HepG2 (cell line): ENCODE measurements around the gene PEX10. TPM values are rescaled to one million over a fixed set of nuclear protein-coding genes. Genes with fewer than 3 reads are reported as not detected.

Experiments
- ATAC-seq: fragments of 200-7000 bp; cut with Tn5 transposase; 3 replicates; pipeline ENCODE4 v1.9.1; 2020; ENCODE audit warnings: mild to moderate bottlenecking, moderate library complexity
- BruUV-seq: library from RNA; stranded (reverse); fragments of 400-500 nt; replicated peaks from 2 replicates; lab custom pipeline; 2021; lab: Mats Ljungman, UMichigan
- CTCF ChIA-PET: fragments of 300-600 bp; formaldehyde crosslinking; extraction: SDS; loops from one replicate; lab custom pipeline; 2021; ENCODE audit warnings: low total read pairs, inconsistent platforms, low intra/inter-chr PET ratio; lab: Yijun Ruan, JAX
- POLR2A ChIA-PET: fragments of 350-600 bp; sonication (Branson Sonifier 250); formaldehyde crosslinking; loops from one replicate; lab custom pipeline; 2020; ENCODE audit warnings: antibody characterized with exemption, inconsistent platforms; lab: Yijun Ruan, JAX
- DNase-seq: peaks from one replicate; pipeline ENCODE4 v3.0.0-alpha.2; 2015; ENCODE audit warnings: low spot score
- FAIRE-seq: peaks from 3 replicates; lab custom pipeline; 2011; peaks lifted over from hg19 to GRCh38; lab: Jason Lieb, UNC
- H2AFZ ChIP-seq: one replicate; pipeline ENCODE4 v1.6.1; 2011; ENCODE audit warnings: low read length, inconsistent platforms
- H3K27ac ChIP-seq: fragments of 300-600 bp; 3 replicates; pipeline ENCODE4 v1.8.0; 2011; ENCODE audit warnings: mixed run types, mild to moderate bottlenecking, mixed read lengths, low read length, inconsistent platforms; ENCODE audit not compliant: insufficient read depth; ENCODE audit errors: extremely low read length
- H3K27me3 ChIP-seq, 2 experiments: fragments of 200-600 bp in 1 of 2; 2 replicates in 1 of 2; 3 replicates in 1 of 2; pipeline versions ENCODE4 v1.6.0 to v1.8.0; 2011; ENCODE audit warnings: low read length in 2 of 2, mild to moderate bottlenecking in 2 of 2, moderate library complexity in 2 of 2, inconsistent platforms in 1 of 2; ENCODE audit not compliant: insufficient read depth in 2 of 2, control insufficient read depth in 1 of 2
- H3K36me3 ChIP-seq, 2 experiments: fragments of 200-600 bp in 1 of 2; replicated peaks in 1 of 2; 2 replicates in 1 of 2; 3 replicates in 1 of 2; pipeline versions ENCODE4 v1.5.1 to v1.8.0; 2011; ENCODE audit warnings: low read length in 2 of 2, inconsistent platforms in 1 of 2; ENCODE audit not compliant: insufficient read depth in 2 of 2, control insufficient read depth in 1 of 2
- H3K4me1 ChIP-seq: 2 replicates; pipeline ENCODE4 v1.5.1; 2012; ENCODE audit warnings: low read length, inconsistent platforms; ENCODE audit not compliant: insufficient read depth
- H3K4me2 ChIP-seq: 2 replicates; pipeline ENCODE4 v1.6.0; 2011; ENCODE audit warnings: low read depth, low read length, inconsistent platforms
- H3K4me3 ChIP-seq, 3 experiments: fragments of 200-600 bp in 1 of 3; sonication (generic), shearing (Covaris generic) in 1 of 3; replicated peaks in 1 of 3; 2 replicates each; pipeline ENCODE4 v1.5.1; 2011 to 2016; ENCODE audit warnings: low read length in 3 of 3, inconsistent platforms in 2 of 3, low read depth in 2 of 3, mild to moderate bottlenecking in 2 of 3, control low read depth in 1 of 3, mixed read lengths in 1 of 3; ENCODE audit not compliant: insufficient read depth in 1 of 3
- H3K79me2 ChIP-seq: one replicate; pipeline ENCODE4 v1.6.1; 2011; ENCODE audit warnings: low read length, inconsistent platforms; ENCODE audit not compliant: insufficient read depth
- H3K9ac ChIP-seq: 2 replicates; pipeline ENCODE4 v1.6.0; 2011; ENCODE audit warnings: mild to moderate bottlenecking, low read depth, low read length, inconsistent platforms; ENCODE audit not compliant: insufficient read depth
- H3K9me3 ChIP-seq: 2 replicates; pipeline ENCODE4 v1.5.1; 2012; ENCODE audit warnings: mild to moderate bottlenecking, low read length
- H4K20me1 ChIP-seq: 2 replicates; pipeline ENCODE4 v1.6.0; 2011; ENCODE audit warnings: inconsistent platforms, mild to moderate bottlenecking, low read length, moderate library complexity; ENCODE audit not compliant: insufficient read depth
- EZH2 ChIP-seq: conservative IDR thresholded peaks from 2 replicates; pipeline ENCODE4 v1.6.1; 2012; ENCODE audit warnings: mild to moderate bottlenecking, low read depth, low read length, moderate library complexity
- HOXA3 ChIP-seq: sonication (generic); formaldehyde crosslinking; IDR thresholded peaks from 2 replicates; pipeline ENCODE4 v1.5.0; 2020; ENCODE audit warnings: missing genetic modification reagents
- TBX3 ChIP-seq: fragments of 450-650 bp; IDR thresholded peaks from 2 replicates; pipeline ENCODE4 v1.6.1; 2017; ENCODE audit warnings: antibody characterized with exemption, mild to moderate bottlenecking, inconsistent platforms, borderline replicate concordance
- ZNF788 ChIP-seq: sonication (generic); formaldehyde crosslinking; IDR thresholded peaks from 2 replicates; pipeline ENCODE4 v1.5.0; 2020; ENCODE audit warnings: mild to moderate bottlenecking, missing genetic modification reagents, borderline replicate concordance
- WGBS: methylation state at CpG from one replicate; pipeline ENCODE4 v1.1.6; 2017; ENCODE audit warnings: low lambda C conversion rate; 5-methylcytosine and 5-hydroxymethylcytosine counted together
- in situ Hi-C: cut with HindIII; loops from 2 replicates; pipeline ENCODE4 v1.10.0; 2017; ENCODE audit warnings: low pct_unique_long_range_greater_than_20kb; ENCODE audit not compliant: extremely low pct_ligation_motif_present
- intact Hi-C: fragments of 100-400 bp; cut with micrococcal nuclease; formaldehyde crosslinking; loops from one replicate; pipeline ENCODE4 v1.10.0; 2022; ENCODE audit not compliant: unreplicated experiment
- polyA plus RNA-seq, 8 experiments: library from polyadenylated mRNA; depleted of rRNA in 3 of 8; stranded (reverse) in 7 of 8; unstranded in 1 of 8; fragments of >200 nt; fragmentation: Illumina TruSeq in 4 of 8; extraction: Trizol in 4 of 8; gene quantifications; 2 replicates each; pipeline versions ENCODE4 v1.2.1 to v1.2.3, GENCODE V29; 2011 to 2016; ENCODE audit warnings: low read depth in 4 of 8, missing spikeins in 1 of 8, mixed read lengths in 1 of 8; ENCODE audit not compliant: insufficient read depth in 1 of 8
- total RNA-seq, 5 experiments: library from RNA; depleted of rRNA; stranded (reverse); fragments of >200 nt; fragmentation: Illumina TruSeq; extraction: Trizol; gene quantifications; 2 replicates each; pipeline ENCODE4 v1.2.3, GENCODE V29; 2016; ENCODE audit warnings: low read depth in 1 of 5
- TF ChIP-seq, protein P1 (sequence below): sonication (generic); formaldehyde crosslinking; IDR thresholded peaks from 2 replicates; pipeline ENCODE4 v1.8.0; 2022; ENCODE audit warnings: mild to moderate bottlenecking, missing genetic modification reagents, moderate library complexity
- TF ChIP-seq, protein P2 (sequence below): sonication (generic); formaldehyde crosslinking; IDR thresholded peaks from 2 replicates; pipeline ENCODE4 v1.5.1; 2020; ENCODE audit warnings: mild to moderate bottlenecking, missing genetic modification reagents, moderate library complexity

PEX10 gene
- total and polyA plus RNA-seq, 2 of the 13 experiments (the other 11 are each of a cell fraction or from before 2014, with no cell fraction given), result 16.1 to 39.6 TPM

DNA sequence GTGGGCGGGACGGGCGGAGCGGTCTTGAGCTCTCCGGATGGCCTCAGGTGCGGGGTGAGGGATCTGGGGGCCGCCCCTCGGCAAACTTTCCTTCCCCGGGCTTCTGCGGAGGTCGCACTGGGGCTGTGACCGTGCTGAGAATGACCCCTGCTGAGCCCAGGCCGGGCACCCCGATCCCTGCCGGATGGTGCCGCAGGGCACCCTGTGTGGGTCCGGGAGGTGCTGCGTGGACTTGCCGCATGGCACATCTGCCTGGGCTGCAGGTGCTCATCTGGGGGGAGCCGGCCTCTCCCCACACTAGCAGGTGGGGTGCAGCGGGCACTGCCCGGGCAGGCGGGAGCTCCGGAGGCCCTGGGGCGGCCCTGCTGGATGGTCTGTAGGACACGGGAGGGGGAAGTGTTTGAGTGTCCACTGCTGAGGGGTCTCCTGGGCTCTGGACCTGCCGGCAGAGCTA is 31.8 kb upstream of the PEX10 start:
- Histone ChIP-seq H2AFZ (no peak overlapping the region), H3K79me2 (no peaks in the 10 kb centered on the region), H3K9ac (no peak overlapping the region), H3K4me3 (no peak overlapping the region), H3K4me2 (no peak overlapping the region), H3K36me3 (no peaks in the 10 kb centered on the region), H3K27ac (no peak overlapping the region), H4K20me1 (peaks cover 3% of the 10 kb centered on the region; the same call in 1 of the 2 replicates), H3K27me3 (peaks cover 43 to 91% of the 10 kb centered on the region in 2 experiments), H3K9me3 (no peaks in the 10 kb centered on the region), H3K4me1 (no peaks in the 10 kb centered on the region)
- TF ChIP-seq, protein P1, sequence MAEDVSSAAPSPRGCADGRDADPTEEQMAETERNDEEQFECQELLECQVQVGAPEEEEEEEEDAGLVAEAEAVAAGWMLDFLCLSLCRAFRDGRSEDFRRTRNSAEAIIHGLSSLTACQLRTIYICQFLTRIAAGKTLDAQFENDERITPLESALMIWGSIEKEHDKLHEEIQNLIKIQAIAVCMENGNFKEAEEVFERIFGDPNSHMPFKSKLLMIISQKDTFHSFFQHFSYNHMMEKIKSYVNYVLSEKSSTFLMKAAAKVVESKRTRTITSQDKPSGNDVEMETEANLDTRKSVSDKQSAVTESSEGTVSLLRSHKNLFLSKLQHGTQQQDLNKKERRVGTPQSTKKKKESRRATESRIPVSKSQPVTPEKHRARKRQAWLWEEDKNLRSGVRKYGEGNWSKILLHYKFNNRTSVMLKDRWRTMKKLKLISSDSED (CRISPR knock-in tag), result no peak
- TF ChIP-seq, protein P2, sequence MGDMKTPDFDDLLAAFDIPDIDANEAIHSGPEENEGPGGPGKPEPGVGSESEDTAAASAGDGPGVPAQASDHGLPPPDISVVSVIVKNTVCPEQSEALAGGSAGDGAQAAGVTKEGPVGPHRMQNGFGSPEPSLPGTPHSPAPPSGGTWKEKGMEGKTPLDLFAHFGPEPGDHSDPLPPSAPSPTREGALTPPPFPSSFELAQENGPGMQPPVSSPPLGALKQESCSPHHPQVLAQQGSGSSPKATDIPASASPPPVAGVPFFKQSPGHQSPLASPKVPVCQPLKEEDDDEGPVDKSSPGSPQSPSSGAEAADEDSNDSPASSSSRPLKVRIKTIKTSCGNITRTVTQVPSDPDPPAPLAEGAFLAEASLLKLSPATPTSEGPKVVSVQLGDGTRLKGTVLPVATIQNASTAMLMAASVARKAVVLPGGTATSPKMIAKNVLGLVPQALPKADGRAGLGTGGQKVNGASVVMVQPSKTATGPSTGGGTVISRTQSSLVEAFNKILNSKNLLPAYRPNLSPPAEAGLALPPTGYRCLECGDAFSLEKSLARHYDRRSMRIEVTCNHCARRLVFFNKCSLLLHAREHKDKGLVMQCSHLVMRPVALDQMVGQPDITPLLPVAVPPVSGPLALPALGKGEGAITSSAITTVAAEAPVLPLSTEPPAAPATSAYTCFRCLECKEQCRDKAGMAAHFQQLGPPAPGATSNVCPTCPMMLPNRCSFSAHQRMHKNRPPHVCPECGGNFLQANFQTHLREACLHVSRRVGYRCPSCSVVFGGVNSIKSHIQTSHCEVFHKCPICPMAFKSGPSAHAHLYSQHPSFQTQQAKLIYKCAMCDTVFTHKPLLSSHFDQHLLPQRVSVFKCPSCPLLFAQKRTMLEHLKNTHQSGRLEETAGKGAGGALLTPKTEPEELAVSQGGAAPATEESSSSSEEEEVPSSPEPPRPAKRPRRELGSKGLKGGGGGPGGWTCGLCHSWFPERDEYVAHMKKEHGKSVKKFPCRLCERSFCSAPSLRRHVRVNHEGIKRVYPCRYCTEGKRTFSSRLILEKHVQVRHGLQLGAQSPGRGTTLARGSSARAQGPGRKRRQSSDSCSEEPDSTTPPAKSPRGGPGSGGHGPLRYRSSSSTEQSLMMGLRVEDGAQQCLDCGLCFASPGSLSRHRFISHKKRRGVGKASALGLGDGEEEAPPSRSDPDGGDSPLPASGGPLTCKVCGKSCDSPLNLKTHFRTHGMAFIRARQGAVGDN (CRISPR knock-in tag), result 0 out of 2 replicates have a peak, but pooled peaks have one; percentile 16
- TF ChIP-seq EZH2 (peak; percentile 66; the same call in 1 of the 2 replicates), ZNF788 (CRISPR knock-in tag) (no peak), HOXA3 (CRISPR knock-in tag) (no peak), TBX3 (no peak)
- intact Hi-C loops, result no loop called here
- FAIRE-seq (no peak), ATAC-seq (no peak), DNase-seq (no peak)
- in situ Hi-C loops, result no loop called here
- ChIA-PET POLR2A (no interaction called here), CTCF (no interaction called here)
- WGBS, result 0% methylated on average over 1 of the region's 27 CpGs
- no TSS peak for BruUV-seq
